SK-N-SH treated with all-trans-retinoic acid at 6 μM for 48 hours (cell line): Measurements from ENCODE around the gene AKAP13.

ENCODE experiments used
- ATAC-seq: fragments of 200-7000 bp; cut with Tn5 transposase; 3 replicates; pipeline ENCODE4 v1.9.1; 2020; ENCODE audit warnings: mild to moderate bottlenecking, moderate library complexity
- ARNTL ChIP-seq: fragments of 450-650 bp; formaldehyde crosslinking; IDR thresholded peaks from 2 replicates; pipeline ENCODE4 v1.5.0; 2020; ENCODE audit warnings: low read depth, mild to moderate bottlenecking, moderate library complexity, borderline replicate concordance
- BACH2 ChIP-seq: fragments of 250-450 bp; sonication (Bioruptor Pico); IDR thresholded peaks from 2 replicates; pipeline ENCODE4 v1.9.0; 2021; ENCODE audit warnings: mild to moderate bottlenecking, borderline replicate concordance
- CREB5 ChIP-seq: fragments of 250-450 bp; sonication (Bioruptor Pico); IDR thresholded peaks from 2 replicates; pipeline ENCODE4 v1.5.1; 2020; ENCODE audit warnings: low read depth, mild to moderate bottlenecking, moderate library complexity
- CSDC2 ChIP-seq: fragments of 250-450 bp; sonication (Bioruptor Pico); IDR thresholded peaks from 2 replicates; pipeline ENCODE4 v1.5.0; 2020; ENCODE audit warnings: mild to moderate bottlenecking, moderate library complexity
- ESRRG ChIP-seq: fragments of 250-450 bp; sonication (Bioruptor Pico); IDR thresholded peaks from 2 replicates; pipeline ENCODE4 v1.6.1; 2021; ENCODE audit warnings: mild to moderate bottlenecking
- GLIS3 ChIP-seq: fragments of 250-450 bp; sonication (Bioruptor Pico); IDR thresholded peaks from 2 replicates; pipeline ENCODE4 v1.5.0; 2020; ENCODE audit warnings: mild to moderate bottlenecking, moderate library complexity
- ISL1 ChIP-seq: fragments of 250-450 bp; sonication (Bioruptor Pico); IDR thresholded peaks from 2 replicates; pipeline ENCODE4 v2.1.2; 2022; ENCODE audit warnings: mild to moderate bottlenecking, moderate library complexity
- OSR1 ChIP-seq: fragments of 250-450 bp; sonication (Bioruptor Pico); IDR thresholded peaks from 2 replicates; pipeline ENCODE4 v1.8.0; 2022; ENCODE audit warnings: moderate library complexity, mild to moderate bottlenecking, inconsistent platforms
- PATZ1 ChIP-seq: fragments of 250-450 bp; sonication (Bioruptor Pico); IDR thresholded peaks from 2 replicates; pipeline ENCODE4 v1.8.0; 2020; ENCODE audit warnings: mild to moderate bottlenecking, moderate library complexity, borderline replicate concordance
- POU6F1 ChIP-seq: fragments of 250-450 bp; sonication (Bioruptor Pico); IDR thresholded peaks from 2 replicates; pipeline ENCODE4 v1.8.0; 2021; ENCODE audit warnings: low read depth, mild to moderate bottlenecking, moderate library complexity, borderline replicate concordance
- PPARA ChIP-seq: fragments of 250-450 bp; sonication (Bioruptor Pico); IDR thresholded peaks from 2 replicates; pipeline ENCODE4 v1.5.0; 2020; ENCODE audit warnings: mild to moderate bottlenecking, borderline replicate concordance
- RARB ChIP-seq: fragments of 250-450 bp; sonication (Bioruptor Pico); IDR thresholded peaks from 2 replicates; pipeline ENCODE4 v1.8.0; 2021; ENCODE audit warnings: mild to moderate bottlenecking, moderate library complexity
- SNAI2 ChIP-seq: fragments of 250-450 bp; sonication (Bioruptor Pico); IDR thresholded peaks from 2 replicates; pipeline ENCODE4 v1.5.0; 2020; ENCODE audit warnings: mild to moderate bottlenecking, moderate library complexity
- TCF4 ChIP-seq: fragments of 250-450 bp; sonication (Bioruptor Pico); IDR thresholded peaks from 2 replicates; pipeline ENCODE4 v1.8.0; 2021; ENCODE audit warnings: mild to moderate bottlenecking, moderate library complexity, borderline replicate concordance
- TOX ChIP-seq: fragments of 250-450 bp; sonication (Bioruptor Pico); IDR thresholded peaks from 2 replicates; pipeline ENCODE4 v1.8.0; 2021; ENCODE audit warnings: mild to moderate bottlenecking, moderate library complexity, borderline replicate concordance
- TSHZ2 ChIP-seq: fragments of 250-450 bp; sonication (Bioruptor Pico); IDR thresholded peaks from 2 replicates; pipeline ENCODE4 v1.5.0; 2020; ENCODE audit warnings: mild to moderate bottlenecking, moderate library complexity
- ZC3H10 ChIP-seq: fragments of 250-450 bp; sonication (Bioruptor Pico); IDR thresholded peaks from 2 replicates; pipeline ENCODE4 v1.5.1; 2021; ENCODE audit warnings: mild to moderate bottlenecking, moderate library complexity
- ZFP3 ChIP-seq: fragments of 250-450 bp; sonication (Bioruptor Pico); IDR thresholded peaks from 2 replicates; pipeline ENCODE4 v1.5.0; 2020; ENCODE audit warnings: mild to moderate bottlenecking, moderate library complexity
- ZNF565 ChIP-seq: fragments of 450-650 bp; formaldehyde crosslinking; conservative IDR thresholded peaks from 2 replicates; pipeline ENCODE4 v1.5.0; 2020; ENCODE audit warnings: low read depth, mild to moderate bottlenecking, moderate library complexity
- ZNF8 ChIP-seq: fragments of 450-650 bp; formaldehyde crosslinking; IDR thresholded peaks from 2 replicates; pipeline ENCODE4 v1.5.0; 2020; ENCODE audit warnings: mild to moderate bottlenecking, moderate library complexity

Gene AKAP13

GRCh38 chr15:85710340-85710842, 330.0 kb downstream of the AKAP13 start:
- no peak for TF ChIP-seq ZFP3 (CRISPR knock-in tag)
- TF ChIP-seq BACH2: no peak
- no peak for TF ChIP-seq ESRRG (CRISPR knock-in tag)
- TF ChIP-seq POU6F1 (CRISPR knock-in tag): no peak
- TF ChIP-seq ZNF8 (CRISPR knock-in tag): no peak
- no peak for TF ChIP-seq RARB (CRISPR knock-in tag)
- no peak for TF ChIP-seq ARNTL (CRISPR knock-in tag)
- no peak for TF ChIP-seq TSHZ2
- TF ChIP-seq CSDC2 (CRISPR knock-in tag): no peak
- TF ChIP-seq ISL1 (CRISPR knock-in tag): no peak
- TF ChIP-seq SNAI2: no peak
- TF ChIP-seq TOX (CRISPR knock-in tag): no peak
- TF ChIP-seq OSR1: no peak
- TF ChIP-seq CREB5 (CRISPR knock-in tag): no peak
- no peak for TF ChIP-seq GLIS3
- no peak for ATAC-seq

- ATAC-seq: no peak
- no peak for TF ChIP-seq ZC3H10 (CRISPR knock-in tag)
- TF ChIP-seq ZNF565 (CRISPR knock-in tag): no peak
- no peak for TF ChIP-seq PATZ1 (CRISPR knock-in tag)
- no peak for TF ChIP-seq BACH2
- TF ChIP-seq PPARA: no peak
- no peak for TF ChIP-seq ZFP3 (CRISPR knock-in tag)
- TF ChIP-seq RARB (CRISPR knock-in tag): no peak
- TF ChIP-seq SNAI2: no peak
- no peak for TF ChIP-seq ARNTL (CRISPR knock-in tag)
- TF ChIP-seq TCF4: no peak
- no peak for TF ChIP-seq TSHZ2
- TF ChIP-seq CREB5 (CRISPR knock-in tag): no peak
- no peak for TF ChIP-seq ZNF8 (CRISPR knock-in tag)
- no peak for TF ChIP-seq POU6F1 (CRISPR knock-in tag)
Observed at GRCh38 chr15:85711580-85712192, 331.3 kb downstream of the AKAP13 start.
